PC-9 (cell line): Measurements from ENCODE around the gene PRKACG.

Experiments
- CTCF ChIP-seq: fragments of 200-600 bp; sonication (generic); conservative IDR thresholded peaks from 2 replicates; pipeline ENCODE4 v1.6.1; 2017; ENCODE audit warnings: mixed run types, antibody characterized with exemption, mild to moderate bottlenecking, moderate library complexity
- EZH2 ChIP-seq: fragments of 200-600 bp; sonication (generic); IDR thresholded peaks from 2 replicates; pipeline ENCODE4 v1.8.0; 2017; ENCODE audit warnings: antibody characterized with exemption, low read depth

GRCh38 chr9:69035438-69036308, 21.8 kb upstream of the PRKACG start, which contains the start of gene FXN:
- no peak for TF ChIP-seq EZH2
- peak; percentile 92 for TF ChIP-seq CTCF
